Measurements from ENCODE around the gene PFAS. TPM values are rescaled to one million over a fixed set of nuclear protein-coding genes. Genes with fewer than 3 reads are reported as not detected.
A peak's percentile ranks its signal among the peaks of the same experiment; 100 is the strongest.

The PFAS gene
- total and polyA plus RNA-seq, 10 of the 15 experiments (the other 5 are each of a cell fraction or from before 2014, with no cell fraction given), result 13.9 to 122 (median 47.2) TPM

DNA sequence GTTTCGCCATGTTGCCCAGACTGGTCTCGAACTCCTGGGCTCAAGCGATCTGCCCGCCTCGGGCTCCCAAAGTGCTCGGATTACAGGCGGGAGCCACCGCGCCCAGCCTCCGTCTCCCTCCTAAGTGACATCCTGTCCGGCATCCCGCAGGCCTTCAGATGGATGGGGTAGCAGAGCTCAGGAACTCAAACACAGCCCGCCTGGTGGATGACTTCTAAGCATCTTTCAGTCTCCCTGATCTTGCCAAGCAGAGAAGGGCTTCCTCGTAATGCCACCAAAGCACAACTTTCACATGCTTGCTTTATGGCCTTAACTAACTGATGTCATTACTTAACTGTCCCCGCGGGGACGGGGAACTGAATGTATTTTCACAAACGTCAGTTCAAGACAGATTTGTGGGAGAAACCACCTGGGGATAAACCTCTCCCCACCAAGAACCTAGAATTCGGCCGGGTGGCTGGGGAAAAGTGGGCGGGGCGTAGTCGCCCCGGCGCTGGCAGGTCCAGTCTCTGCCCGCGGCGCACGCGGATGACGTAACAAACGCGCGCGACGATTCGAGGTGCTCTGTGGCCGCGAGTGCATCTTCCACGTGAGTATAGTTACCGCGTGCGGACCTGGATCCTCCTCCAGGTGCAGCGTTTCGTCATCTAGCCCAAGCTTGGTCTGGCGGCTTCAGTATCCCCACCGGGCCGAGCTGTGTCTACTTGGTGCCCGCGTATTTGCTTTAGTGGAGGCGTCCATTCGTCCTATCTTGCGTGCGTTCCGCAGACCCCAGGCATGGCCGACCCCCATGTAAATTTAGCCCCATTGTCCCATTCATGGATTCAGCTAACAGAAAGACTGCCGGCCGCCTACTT lies at the start of gene PFAS (continued):
- TF ChIP-seq, protein P1, sequence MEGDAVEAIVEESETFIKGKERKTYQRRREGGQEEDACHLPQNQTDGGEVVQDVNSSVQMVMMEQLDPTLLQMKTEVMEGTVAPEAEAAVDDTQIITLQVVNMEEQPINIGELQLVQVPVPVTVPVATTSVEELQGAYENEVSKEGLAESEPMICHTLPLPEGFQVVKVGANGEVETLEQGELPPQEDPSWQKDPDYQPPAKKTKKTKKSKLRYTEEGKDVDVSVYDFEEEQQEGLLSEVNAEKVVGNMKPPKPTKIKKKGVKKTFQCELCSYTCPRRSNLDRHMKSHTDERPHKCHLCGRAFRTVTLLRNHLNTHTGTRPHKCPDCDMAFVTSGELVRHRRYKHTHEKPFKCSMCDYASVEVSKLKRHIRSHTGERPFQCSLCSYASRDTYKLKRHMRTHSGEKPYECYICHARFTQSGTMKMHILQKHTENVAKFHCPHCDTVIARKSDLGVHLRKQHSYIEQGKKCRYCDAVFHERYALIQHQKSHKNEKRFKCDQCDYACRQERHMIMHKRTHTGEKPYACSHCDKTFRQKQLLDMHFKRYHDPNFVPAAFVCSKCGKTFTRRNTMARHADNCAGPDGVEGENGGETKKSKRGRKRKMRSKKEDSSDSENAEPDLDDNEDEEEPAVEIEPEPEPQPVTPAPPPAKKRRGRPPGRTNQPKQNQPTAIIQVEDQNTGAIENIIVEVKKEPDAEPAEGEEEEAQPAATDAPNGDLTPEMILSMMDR (IDR thresholded peaks at IDR 0.05 in 2 of 3, conservative IDR thresholded peaks at IDR 0.05 in 1 of 3; ENCODE audit: control insufficient read depth in 2 of 3, extremely low read depth in 1 of 3, insufficient read depth in 1 of 3, low read depth in 3 of 3, low read length in 3 of 3), result no peak
- TF ChIP-seq, protein P2, sequence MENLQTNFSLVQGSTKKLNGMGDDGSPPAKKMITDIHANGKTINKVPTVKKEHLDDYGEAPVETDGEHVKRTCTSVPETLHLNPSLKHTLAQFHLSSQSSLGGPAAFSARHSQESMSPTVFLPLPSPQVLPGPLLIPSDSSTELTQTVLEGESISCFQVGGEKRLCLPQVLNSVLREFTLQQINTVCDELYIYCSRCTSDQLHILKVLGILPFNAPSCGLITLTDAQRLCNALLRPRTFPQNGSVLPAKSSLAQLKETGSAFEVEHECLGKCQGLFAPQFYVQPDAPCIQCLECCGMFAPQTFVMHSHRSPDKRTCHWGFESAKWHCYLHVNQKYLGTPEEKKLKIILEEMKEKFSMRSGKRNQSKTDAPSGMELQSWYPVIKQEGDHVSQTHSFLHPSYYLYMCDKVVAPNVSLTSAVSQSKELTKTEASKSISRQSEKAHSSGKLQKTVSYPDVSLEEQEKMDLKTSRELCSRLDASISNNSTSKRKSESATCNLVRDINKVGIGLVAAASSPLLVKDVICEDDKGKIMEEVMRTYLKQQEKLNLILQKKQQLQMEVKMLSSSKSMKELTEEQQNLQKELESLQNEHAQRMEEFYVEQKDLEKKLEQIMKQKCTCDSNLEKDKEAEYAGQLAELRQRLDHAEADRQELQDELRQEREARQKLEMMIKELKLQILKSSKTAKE (IDR thresholded peaks at IDR 0.05; ENCODE audit: low read depth, poor library complexity, severe bottlenecking), result peak; percentile 26
- TF ChIP-seq SMAD5 (IDR thresholded peaks at IDR 0.05; ENCODE audit: low read depth) (peak; percentile 49), JUND (IDR thresholded peaks at IDR 0.05; ENCODE audit: low read depth, low read length) (no peak), BCL11A (IDR thresholded peaks at IDR 0.05; ENCODE audit: low read depth, low read length) (peak; percentile 17; the same call in 1 of the 2 replicates), HCFC1 (IDR thresholded peaks at IDR 0.05; ENCODE audit: low read length) (peak; percentile 77), ESRRA (IDR thresholded peaks at IDR 0.05; ENCODE audit: low read length) (0 out of 2 replicates have a peak, but pooled peaks have one; percentile 30), ZNF24 (IDR thresholded peaks at IDR 0.05) (no peak), NFXL1 (IDR thresholded peaks at IDR 0.05; ENCODE audit: borderline replicate concordance) (no peak), ZSCAN29 (IDR thresholded peaks at IDR 0.05) (no peak), YY1 (IDR thresholded peaks at IDR 0.05; ENCODE audit: low read depth, low read length) (peak; percentile 80), RCOR1 (conservative IDR thresholded peaks at IDR 0.05; ENCODE audit: low read depth, low read length) (no peak), PML (IDR thresholded peaks at IDR 0.05; ENCODE audit: low read length) (peak; percentile 84), POLR2A (IDR thresholded peaks at IDR 0.05; ENCODE audit: low read depth, low read length) (peak; percentile 92), KAT2A (conservative IDR thresholded peaks at IDR 0.05; ENCODE audit: control insufficient read depth, low read depth, low read length) (no peak), MXI1 (IDR thresholded peaks at IDR 0.05; ENCODE audit: low read depth, low read length) (peak; percentile 100), IKZF2 (IDR thresholded peaks at IDR 0.05) (peak; percentile 39 to 43; a peak in 2 of 4 replicates), POLR2AphosphoS2 (IDR thresholded peaks at IDR 0.05; ENCODE audit: low read depth, low read length) (peak; percentile 90), MEF2B (IDR thresholded peaks at IDR 0.05; ENCODE audit: partially characterized antibody, poor library complexity, severe bottlenecking) (peak; percentile 49), MYB (IDR thresholded peaks at IDR 0.05; ENCODE audit: borderline replicate concordance, low read depth, low read length) (no peak), NR2F1 (conservative IDR thresholded peaks at IDR 0.05) (peak; percentile 40), SP1 (IDR thresholded peaks at IDR 0.05; ENCODE audit: low read depth, low read length) (peak; percentile 78)
- TF ChIP-seq, protein P3, sequence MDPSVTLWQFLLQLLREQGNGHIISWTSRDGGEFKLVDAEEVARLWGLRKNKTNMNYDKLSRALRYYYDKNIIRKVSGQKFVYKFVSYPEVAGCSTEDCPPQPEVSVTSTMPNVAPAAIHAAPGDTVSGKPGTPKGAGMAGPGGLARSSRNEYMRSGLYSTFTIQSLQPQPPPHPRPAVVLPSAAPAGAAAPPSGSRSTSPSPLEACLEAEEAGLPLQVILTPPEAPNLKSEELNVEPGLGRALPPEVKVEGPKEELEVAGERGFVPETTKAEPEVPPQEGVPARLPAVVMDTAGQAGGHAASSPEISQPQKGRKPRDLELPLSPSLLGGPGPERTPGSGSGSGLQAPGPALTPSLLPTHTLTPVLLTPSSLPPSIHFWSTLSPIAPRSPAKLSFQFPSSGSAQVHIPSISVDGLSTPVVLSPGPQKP (IDR thresholded peaks at IDR 0.05; ENCODE audit: low read depth, low read length), result no peak
- TF ChIP-seq, protein P4, sequence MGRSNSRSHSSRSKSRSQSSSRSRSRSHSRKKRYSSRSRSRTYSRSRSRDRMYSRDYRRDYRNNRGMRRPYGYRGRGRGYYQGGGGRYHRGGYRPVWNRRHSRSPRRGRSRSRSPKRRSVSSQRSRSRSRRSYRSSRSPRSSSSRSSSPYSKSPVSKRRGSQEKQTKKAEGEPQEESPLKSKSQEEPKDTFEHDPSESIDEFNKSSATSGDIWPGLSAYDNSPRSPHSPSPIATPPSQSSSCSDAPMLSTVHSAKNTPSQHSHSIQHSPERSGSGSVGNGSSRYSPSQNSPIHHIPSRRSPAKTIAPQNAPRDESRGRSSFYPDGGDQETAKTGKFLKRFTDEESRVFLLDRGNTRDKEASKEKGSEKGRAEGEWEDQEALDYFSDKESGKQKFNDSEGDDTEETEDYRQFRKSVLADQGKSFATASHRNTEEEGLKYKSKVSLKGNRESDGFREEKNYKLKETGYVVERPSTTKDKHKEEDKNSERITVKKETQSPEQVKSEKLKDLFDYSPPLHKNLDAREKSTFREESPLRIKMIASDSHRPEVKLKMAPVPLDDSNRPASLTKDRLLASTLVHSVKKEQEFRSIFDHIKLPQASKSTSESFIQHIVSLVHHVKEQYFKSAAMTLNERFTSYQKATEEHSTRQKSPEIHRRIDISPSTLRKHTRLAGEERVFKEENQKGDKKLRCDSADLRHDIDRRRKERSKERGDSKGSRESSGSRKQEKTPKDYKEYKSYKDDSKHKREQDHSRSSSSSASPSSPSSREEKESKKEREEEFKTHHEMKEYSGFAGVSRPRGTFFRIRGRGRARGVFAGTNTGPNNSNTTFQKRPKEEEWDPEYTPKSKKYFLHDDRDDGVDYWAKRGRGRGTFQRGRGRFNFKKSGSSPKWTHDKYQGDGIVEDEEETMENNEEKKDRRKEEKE (IDR thresholded peaks at IDR 0.05), result no peak

All from GM12878 (cell line).